HG02885 (cell line): Measurements from ENCODE around the gene PPP1R12C.
"Not testable (repeated sequence)": the region's sequence is repeated elsewhere in the genome, so short reads cannot be mapped to it uniquely, and the experiment has no call there.

Source experiments
- ATAC-seq: cut with Tn5 transposase; IDR thresholded peaks from one replicate; pipeline ENCODE4 v1.9.1; 2021; ENCODE audit warnings: mild to moderate bottlenecking; ENCODE audit not compliant: unreplicated experiment, poor library complexity

PPP1R12C gene

DNA sequence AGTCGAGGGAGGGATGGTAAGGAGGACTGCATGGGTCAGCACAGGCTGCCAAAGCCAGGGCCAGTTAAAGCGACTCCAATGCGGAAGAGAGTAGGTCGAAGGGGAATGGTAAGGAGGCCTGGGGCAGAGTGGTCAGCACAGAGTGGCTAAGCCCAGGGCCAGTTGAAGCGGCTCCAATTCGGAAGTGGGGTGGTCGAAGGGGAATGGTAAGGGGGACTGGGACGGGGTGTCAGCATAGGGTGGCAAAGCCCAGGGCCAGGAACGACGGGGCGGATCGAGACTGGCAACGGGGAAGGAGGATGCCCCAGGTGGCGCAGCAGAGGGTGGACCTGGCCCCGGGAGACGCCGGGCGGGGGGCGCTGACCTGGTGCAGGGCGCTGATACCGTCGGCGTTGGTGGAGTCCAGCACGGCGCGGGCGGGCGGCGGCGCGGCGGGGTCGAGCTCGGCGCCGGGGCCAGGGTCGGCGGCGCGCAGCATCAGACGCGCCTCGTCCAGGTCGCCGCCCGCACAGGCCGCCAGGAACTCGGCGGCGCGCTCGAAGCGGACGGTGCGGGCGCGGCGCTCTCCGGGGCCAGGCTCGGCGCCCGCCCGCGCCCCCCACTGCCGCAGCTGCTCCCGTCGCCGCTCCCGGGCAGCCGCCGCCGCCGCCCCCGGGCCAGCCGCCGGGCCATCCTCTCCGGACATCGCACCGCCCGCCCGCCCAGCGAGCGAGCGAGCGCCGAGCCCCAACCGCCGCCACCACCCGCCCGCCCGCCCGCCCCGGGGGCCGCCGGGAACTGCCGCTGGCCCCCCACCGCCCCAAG lies at the start of gene PPP1R12C:
Gene PPP1R12C (minus strand): TSS at position 779 of the 804 bp plus-strand sequence. CDS start 94 bp downstream, at position 685.
- peak; percentile 11 for ATAC-seq

DNA sequence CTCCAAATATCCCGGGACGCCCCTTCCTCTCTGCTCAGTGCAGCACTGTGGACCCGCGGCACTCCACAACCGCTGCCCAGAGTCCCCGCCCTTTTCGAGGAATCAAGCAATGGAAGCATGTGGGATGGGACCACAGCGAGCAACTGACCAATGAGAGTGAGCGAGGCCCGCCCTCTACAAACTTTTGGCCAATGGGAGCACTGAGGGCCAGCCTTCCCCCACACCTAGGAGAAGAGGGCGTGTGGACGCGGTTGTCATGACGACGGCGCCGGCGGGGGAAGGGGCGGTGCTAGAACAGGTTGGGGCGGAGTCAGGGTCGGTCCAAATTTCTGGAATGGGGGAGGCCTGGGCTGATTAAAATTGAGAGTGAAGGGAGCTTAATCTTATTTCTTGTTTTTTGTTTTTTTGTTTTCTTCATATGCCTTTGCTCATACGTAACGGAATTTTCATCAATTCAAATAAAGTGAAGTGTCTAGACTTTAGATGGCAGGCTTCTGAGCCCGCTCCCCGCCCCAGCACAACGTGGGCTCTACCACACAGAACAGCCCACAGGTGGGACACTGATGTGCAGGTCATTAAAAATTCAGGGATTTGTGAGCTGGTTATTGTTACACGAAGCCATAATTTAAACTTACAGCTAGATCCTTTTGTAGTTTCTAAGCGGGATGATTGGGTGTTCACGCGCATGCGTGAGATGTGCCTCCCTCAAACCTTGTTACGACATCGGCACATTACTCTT lies 49.3 kb upstream of the PPP1R12C start, which contains the start of gene DNAAF3:
Gene DNAAF3 (minus strand): TSS at position 84 of the 739 bp plus-strand sequence. CDS start 200 bp downstream, outside the sequence.
- ATAC-seq, result peak; percentile 78

DNA sequence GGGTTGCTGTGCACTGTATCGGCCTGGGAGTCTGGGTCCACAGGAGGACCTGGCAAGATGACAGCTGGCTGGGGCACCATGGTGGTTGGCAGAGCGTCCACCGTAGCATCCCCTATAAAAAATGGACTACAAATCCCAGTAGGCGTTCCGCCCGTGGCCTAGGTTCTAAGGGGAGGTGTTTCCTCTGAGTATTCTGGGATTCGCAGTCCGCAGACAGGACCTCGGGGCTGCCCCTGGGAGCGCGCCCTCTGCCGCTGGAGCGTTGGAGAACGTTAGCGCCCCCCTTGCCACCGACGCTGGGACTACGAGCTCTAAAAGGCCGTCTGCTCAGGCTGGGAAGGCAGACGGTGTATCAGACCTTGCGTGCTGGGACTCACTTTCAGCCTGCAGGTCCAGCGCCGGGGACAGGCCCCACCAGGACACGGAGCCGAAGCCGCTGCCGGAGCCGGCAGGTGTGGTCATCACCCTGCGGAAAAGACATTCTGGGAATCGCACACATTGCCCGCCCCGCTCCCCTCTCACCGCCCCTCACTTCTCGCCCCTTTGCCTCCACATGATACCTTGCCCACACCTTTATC lies 48.6 kb upstream of the PPP1R12C start:
- ATAC-seq, result no peak

DNA sequence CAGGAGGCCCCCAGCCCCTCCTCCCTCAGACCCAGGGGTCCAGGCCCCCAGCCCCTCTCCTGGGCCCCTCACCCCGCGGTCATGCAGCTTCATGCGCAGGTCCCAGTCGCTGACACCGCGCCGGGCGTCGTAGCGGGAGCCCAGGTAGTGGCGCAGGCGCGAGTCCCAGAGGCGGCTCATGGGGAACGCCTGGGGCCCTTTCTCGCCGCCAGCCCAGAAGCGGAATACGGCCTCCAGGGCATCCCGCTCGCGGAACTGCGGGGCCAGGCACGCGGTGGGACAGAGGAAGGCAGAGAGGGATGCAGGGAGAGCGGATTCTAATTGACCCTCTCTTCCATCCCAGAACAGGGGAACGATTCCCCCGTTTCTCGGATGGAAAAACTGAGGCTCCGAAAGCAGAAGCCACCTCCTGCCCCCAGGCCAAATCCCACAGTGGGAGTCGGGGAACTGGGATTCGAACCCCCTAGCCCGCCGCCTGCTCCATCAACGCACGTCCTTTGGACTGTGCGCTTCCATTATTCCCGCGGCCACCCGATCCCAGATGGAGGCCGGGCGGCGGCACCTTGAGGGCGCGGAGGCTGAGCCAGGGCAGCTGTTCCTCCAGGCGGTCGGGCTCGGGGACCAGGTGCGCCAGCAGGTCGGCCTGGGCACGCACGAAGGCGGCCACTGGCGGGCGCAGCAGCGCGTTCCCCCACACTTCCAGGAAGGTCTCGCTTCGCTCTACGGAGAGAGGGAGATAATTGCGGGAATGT lies 44.3 kb upstream of the PPP1R12C start:
- no peak for ATAC-seq

DNA sequence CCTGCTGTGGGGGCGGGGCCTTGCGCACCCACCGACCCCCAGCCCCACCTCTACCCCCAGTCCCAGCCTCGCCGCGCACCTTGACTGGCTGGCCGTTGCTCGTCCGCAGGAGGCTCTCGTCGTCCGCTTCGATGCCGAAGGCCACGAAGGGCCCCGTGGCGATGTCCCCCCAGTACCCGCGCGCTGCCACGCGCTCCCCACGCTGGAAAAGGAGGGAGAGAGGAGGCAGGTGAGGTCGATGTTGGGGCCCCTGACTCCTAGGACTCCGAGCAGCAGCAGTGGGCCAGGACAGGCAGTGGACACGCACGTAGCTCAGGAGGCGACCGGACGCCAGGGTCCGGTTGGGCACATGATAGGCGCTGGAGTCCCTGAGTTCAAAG lies 43.5 kb upstream of the PPP1R12C start:
- ATAC-seq, result peak; percentile 13

DNA sequence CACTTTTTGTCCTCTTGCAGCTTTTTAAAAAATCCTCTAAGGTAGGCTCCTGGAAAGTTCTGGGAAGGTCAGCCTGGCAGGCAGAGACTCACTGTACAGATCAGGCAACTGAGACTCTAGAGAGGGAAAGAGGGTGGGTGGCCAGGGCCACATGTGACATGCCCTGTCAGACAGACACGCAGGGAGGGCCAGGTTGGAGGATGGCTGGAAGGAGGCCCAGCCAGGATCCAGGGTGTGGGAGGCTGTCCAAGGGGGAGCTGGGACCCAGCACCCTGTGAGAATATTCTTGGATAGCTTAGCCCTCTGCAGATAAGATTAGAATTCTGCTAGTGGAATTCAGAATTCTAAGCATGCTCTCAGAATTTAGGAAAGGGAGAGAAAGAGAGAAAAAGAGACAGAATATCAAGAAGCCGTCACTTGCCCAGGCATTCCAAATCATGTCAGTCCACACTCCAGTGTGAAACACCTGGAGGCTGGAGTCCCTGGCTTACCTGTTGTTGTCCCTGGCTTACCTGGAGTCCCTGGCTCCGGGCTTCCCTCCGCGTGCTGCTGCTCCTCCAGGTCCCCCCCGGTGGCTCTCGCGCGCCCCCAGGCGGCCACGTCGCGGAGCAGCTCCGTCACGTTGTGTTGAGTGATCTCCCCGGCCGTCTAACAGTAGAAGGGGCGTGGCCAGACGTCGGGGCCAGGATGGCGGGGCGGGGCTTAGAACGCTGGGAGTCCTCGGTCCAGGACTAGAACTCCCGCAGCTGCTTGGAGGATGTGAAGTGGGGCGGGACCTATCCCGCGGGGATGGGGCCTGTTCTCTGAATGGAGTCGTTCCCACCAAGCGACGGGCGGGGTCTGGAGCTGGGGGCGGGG lies 42.9 kb upstream of the PPP1R12C start:
- peak; percentile 61 for ATAC-seq

DNA sequence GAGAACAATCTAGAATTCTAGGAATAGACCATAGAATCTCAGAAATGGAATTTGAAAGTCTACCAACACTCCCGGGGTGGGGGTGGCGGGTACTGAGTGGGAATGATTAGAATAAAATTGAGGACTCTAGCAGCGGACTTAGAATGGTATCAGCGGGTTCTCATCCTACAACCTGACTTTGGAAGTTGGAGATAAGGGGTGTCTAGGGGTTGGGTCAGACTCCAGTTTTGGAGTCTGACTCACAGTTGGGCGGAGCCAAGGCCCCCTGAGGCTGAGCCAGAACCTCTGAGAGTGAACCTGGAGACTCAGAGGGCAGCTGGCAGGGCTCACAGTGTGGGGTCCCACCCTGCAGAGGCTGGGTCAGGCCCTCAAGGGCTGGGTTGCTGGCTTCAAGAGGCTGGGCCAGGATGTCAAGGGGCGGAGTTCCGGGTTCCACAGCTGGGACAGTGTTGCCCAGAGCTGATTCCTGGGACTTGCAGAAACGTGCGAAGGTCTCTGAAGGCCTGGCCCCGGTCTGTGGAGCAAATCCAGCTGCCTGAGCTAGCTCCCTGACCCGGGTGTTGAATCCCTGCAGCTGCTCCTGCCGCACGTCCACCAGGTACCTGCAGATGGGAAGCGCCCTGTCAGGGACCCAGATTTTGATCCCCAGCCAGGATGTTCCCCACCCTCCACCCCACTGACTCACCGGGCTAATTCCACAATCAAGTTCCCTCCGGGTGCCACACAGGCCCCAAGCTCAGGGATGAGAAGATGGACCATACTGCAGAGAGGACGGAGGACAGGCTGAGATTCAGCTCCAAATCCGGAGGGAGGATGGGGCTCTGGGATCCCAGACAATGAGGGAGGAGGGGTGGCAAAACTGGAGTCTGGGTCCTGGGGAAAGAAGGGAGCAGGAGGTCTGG lies 41.7 kb upstream of the PPP1R12C start:
- ATAC-seq, result no peak

DNA sequence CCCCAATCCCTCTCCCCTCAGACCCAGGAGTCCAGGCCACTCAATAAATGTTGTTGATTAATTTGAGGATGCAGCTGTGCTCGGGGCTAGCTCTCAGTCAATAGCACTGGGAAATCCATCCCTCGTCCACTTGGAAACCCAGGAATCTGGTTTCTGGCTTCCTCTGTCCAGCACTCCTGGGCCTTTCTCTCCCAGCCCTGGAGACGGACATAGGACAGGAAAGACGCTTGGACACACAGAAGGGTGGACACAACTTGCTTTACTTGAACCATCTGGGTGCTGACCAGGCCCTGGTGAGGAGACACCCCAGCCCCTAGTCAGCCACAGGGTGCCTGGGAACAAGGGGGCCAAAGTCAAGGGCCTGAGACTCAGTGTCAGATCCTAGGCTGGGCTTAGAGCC lies 41.0 kb upstream of the PPP1R12C start:
- no peak for ATAC-seq

DNA sequence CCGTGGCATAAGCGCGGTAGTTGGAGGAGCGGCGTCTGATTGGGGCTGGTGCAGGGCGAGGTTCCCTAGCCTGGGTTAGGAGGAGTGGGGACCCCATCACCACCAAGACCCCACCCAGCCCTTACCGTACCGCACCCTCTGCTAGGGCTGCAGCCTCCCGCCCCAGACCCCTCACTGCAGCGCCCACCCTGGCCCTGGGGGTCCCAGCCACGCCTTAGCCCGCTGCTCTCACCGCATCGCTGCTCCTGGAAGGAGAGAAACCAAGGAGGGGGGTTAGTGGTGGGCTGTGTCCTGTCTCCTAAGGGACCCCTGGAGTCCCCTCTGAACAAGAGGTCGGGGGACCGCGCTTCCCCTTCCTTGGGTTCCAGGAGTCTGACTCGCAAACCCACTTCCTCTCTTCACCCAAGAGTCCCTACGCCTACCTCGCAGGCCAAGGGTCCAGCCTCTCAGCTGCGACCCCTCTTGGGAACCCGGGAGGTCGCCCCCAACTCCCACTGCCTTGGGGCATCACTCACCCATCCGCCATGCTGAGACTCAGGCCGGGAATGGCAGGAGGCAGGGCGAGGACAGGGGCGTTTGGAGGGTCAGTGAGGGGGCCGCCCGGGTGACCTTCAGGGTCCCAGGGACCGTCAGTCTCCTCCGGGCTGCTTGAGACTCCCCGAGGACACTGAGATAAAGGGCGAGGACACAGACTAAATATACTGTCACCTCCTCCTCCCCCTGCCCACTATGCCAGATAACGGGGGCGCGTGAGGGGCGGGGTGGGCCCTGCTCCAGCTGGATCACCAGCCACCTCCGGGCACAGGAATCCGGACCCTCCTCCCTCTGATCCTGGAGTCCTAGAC lies 39.8 kb upstream of the PPP1R12C start, which contains the start of gene TNNI3:
Gene TNNI3 (minus strand): TSS at position 669 of the 845 bp plus-strand sequence. CDS start 143 bp downstream, at position 526.
- no peak for ATAC-seq

DNA sequence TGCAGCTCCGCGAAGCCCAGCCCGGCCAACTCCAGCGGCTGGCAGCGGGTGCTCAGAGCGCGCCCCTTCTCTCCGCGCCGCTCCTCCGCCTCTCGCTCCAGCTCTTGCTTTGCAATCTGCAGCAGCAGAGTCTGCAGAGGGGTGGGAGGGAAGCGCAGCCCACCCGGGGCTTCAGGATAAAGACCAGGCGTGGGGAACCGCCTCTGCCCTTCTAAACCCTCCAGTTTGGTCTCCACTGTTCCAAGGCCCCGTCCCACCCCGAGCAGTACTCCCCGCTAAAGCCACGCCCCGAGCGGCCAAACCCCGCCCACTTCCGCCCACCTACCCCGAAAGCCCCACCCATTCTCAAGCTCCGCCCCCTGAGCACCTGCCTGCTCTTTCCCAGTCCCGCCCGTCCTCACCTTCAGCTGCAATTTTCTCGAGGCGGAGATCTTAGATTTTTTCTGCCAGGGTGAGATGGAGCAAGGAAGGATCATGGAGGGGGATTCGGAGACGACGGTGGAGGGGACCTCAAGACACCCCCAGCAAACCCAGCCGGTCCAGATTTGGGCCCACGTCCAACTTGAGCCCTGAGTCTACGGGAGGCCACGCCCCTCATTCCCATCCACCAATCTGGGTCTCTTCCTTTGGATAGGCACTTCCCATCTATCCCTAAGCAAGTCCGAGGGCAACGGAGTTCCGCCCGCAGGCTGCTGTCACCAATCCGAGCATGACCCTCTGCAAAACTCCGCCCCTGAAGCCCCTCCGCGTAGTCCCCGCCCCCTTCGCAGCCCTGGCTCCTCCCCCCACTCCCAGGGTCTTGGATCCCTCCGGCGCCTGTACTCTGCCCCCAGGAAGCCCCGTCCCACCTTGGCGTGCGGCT lies 39.0 kb upstream of the PPP1R12C start:
- no peak for ATAC-seq

DNA sequence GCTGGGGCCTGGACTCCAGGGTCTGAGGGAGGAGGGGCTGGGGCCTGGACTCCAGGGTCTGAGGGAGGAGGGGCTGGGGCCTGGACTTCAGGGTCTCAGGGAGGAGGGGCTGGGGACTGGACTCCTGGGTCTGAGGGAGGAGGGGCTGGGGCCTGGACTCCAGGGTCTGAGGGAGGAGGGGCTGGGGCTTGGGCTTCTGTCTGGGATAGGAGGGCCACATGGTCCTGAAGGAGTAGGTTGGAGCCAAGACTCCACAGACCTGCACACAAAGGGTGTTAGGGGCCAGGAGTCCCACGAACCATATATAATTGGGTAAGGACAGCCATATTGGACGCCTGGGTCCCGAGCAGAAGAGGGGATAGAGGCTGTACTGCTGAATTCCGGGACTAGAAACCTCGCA lies 38.3 kb upstream of the PPP1R12C start:
- ATAC-seq, result not testable (repeated sequence)

DNA sequence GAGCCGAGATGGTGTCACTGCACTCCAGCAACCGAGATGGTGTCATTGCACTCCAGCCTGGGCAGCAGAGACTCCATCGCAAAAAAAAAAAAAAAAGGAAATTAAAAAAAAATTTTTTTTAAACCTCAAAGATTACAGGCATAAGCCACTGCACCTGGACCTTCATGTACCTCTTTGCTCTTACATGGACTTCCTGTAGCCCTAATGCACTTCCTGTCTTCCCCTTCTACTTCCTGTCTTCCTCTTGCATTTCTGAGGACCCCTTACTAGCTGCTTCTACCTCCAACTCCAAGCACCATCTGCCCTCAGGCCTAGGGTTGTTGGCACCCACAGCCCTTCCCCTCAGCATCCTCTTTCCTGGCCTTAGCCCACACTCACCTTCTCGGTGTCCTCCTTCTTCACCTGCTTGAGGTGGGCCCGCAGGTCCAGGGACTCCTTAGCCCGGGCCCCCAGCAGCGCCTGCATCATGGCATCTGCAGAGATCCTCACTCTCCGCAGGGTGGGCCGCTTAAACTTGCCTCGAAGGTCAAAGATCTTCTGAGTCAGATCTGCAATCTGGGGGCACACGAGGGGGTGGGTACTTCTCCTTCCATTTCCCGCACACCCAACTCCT lies 36.3 kb upstream of the PPP1R12C start:
- no peak for ATAC-seq

DNA sequence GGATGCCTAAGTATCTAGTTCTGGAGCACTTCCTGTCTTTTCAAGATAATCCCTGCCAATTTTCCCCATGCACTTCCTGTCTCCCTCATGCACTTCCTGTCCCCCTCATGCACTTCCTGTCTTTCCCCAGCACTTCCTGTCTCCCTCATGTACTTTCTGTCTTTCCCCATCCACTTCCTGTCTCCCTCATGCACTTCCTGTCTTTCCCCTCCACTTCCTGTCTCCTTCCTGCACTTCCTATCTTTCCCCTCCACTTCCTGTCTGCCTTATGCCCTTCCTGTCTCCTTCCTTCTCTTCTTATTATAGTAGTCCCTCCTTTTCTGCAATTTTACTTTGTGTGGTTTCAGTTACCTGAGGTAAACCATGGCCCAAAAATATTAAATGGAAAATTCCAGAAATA lies 34.6 kb upstream of the PPP1R12C start:
- no peak for ATAC-seq

DNA sequence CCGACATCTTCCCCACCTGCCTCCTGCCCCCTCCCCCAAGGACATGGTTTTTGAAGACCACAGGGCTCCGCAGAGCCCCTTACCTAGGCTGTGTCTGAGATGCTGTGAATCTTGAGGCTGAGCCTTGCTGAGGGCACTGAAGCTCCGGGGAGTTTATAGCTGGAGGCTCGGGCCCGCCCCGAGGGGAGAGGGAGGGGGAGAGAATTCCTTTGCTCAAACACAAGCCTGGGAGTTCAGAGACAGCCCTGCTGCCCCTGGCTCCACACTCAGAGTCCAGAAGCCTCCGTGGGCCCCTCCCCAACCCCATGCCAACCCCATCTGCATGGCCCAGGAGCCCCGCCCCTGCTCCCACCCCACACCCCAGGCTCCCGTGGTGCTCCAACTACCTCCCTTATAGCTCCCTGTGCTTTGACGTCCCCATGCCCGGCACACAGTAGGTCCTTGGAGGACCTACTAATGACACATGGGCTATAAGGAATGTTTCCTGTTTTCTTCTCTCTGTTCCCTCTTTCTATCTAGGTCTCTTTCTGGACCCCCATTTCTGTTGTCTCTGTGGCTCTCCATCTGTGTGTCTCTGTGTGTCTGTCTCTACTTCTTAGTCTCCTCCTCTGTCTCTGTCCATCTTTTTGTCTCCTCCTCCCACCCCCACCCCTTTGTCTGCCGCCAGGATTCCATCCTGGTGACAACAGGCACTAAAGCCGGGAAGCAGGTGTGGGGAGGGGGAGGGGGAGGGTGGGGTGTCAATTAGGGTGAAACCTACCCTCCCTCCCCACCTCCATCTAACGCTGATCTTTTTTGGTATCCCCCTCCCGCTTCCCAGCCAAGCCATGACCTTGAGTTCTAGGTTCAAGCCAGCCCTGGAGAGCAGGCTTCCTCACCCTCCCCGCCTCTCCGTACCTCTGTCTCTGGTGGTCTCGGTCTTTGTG lies 31.9 kb upstream of the PPP1R12C start, which contains the start of gene TNNT1:
Gene TNNT1 (minus strand): TSS at position 129 of the 926 bp plus-strand sequence. CDS start 2,049 bp downstream, outside the sequence.
- ATAC-seq, result no peak
